ENCODE results near the gene IMPG1. TPM values are rescaled to one million over a fixed set of nuclear protein-coding genes. Genes with fewer than 3 reads are reported as not detected.

IMPG1 gene
- total and polyA plus RNA-seq, 2 of the 8 experiments (the other 6 are each of a cell fraction or from before 2014, with no cell fraction given): 0.02 TPM; not detected in 1

DNA sequence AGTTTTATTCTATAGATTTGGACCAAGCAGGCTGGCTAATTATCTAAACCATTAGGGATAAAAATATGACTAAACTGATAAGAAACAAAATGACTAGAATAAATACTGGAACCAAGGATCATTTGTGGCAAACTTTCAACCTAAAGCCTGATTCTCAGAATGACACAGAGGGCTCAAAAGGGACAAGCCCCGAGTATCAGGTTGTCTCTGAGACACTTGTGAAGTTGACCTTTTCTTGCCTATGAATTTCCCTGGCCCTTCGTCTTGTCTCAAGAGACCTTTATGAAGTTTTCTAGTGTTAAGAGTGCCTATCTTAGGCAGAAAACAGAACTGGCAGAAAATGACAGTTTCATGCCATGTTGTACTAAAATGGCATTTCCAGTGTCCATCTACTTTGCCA is 68.3 kb downstream of the IMPG1 start:
- Histone ChIP-seq H4K5ac (ENCODE audit: insufficient read length, low read depth, low read length) (no peak overlapping the region), H3K79me1 (ENCODE audit: low read depth, low read length) (no peaks in the 10 kb centered on the region), H3K27ac (ENCODE audit: low read depth, low read length) (no peak overlapping the region), H4K20me1 (replicated peaks in 1 of 2; ENCODE audit: control insufficient read depth in 1 of 2, insufficient read depth in 2 of 2, low read length in 2 of 2) (no peaks in the 10 kb centered on the region), H2BK15ac (ENCODE audit: low read length) (no peak overlapping the region), H3K36me3 (ENCODE audit: control insufficient read depth in 2 of 4, insufficient read depth in 4 of 4, low read length in 3 of 4) (no peaks in the 10 kb centered on the region), H3K4me3 (ENCODE audit: extremely low read depth in 1 of 4, insufficient read depth in 2 of 4, low read depth in 3 of 4, low read length in 4 of 4) (no peak overlapping the region), H3K14ac (ENCODE audit: insufficient read length) (no peak overlapping the region), H3K23ac (ENCODE audit: insufficient read length) (no peak overlapping the region), H3K23me2 (ENCODE audit: low read depth, low read length) (no peaks in the 10 kb centered on the region), H3K56ac (replicated peaks; ENCODE audit: insufficient read length, low read depth, low read length) (no peak overlapping the region), H2BK20ac (ENCODE audit: low read length) (no peak overlapping the region), H2AK5ac (ENCODE audit: low read depth, low read length) (no peak overlapping the region), H3K9ac (replicated peaks in 1 of 4; ENCODE audit: extremely low read depth in 1 of 4, low read depth in 3 of 4, low read length in 3 of 4) (no peak overlapping the region), H2BK12ac (ENCODE audit: low read depth, low read length) (no peak overlapping the region), H2BK120ac (replicated peaks; ENCODE audit: low read depth, low read length) (no peak overlapping the region), H3K9me3 (ENCODE audit: insufficient read depth in 2 of 2, low read depth in 1 of 2, low read length in 1 of 2) (no peaks in the 10 kb centered on the region), H3K4me1 (replicated peaks in 1 of 4; ENCODE audit: control insufficient read depth in 3 of 4, insufficient read depth in 4 of 4, low read length in 3 of 4) (no peaks in the 10 kb centered on the region), H4K8ac (ENCODE audit: extremely low read depth, insufficient read depth, low read length) (no peak overlapping the region), H3K4ac (replicated peaks; ENCODE audit: insufficient read length, low read depth, low read length) (no peak overlapping the region), H2AFZ (ENCODE audit: low read length) (no peak overlapping the region), H3K18ac (ENCODE audit: extremely low read depth, low read length) (no peak overlapping the region), H2BK5ac (ENCODE audit: low read depth, low read length) (no peak overlapping the region), H3K27me3 (replicated peaks in 1 of 4; ENCODE audit: control insufficient read depth in 3 of 4, extremely low read depth in 1 of 4, insufficient read depth in 3 of 4, low read length in 3 of 4) (no peaks in the 10 kb centered on the region), H4K91ac (replicated peaks; ENCODE audit: insufficient read length, low read length) (no peak overlapping the region), H3K79me2 (ENCODE audit: control insufficient read depth in 1 of 2, insufficient read depth in 2 of 2, low read length in 2 of 2) (no peaks in the 10 kb centered on the region), H3K4me2 (ENCODE audit: insufficient read depth in 1 of 2, low read depth in 2 of 2, low read length in 2 of 2) (no peak overlapping the region)
- FAIRE-seq (no peak), DNase-seq (ENCODE audit: low read depth in 1 of 2, low spot score in 2 of 2) (no peak)
- POLR2A ChIA-PET (ENCODE audit: partially characterized antibody): no interaction called here
- TF ChIP-seq FOSL1 (IDR thresholded peaks at IDR 0.05; ENCODE audit: insufficient read depth, low read depth, low read length) (no peak), CTBP2 (IDR thresholded peaks at IDR 0.05; ENCODE audit: borderline replicate concordance, insufficient read depth, insufficient read length, low read length) (no peak), PHF8 (conservative IDR thresholded peaks at IDR 0.05; ENCODE audit: low read depth, low read length) (no peak)
- CTCF ChIA-PET (ENCODE audit: partially characterized antibody): no interaction called here
- WGBS, 2 experiments (ENCODE audit: extremely low coverage in 1 of 2, insufficient coverage in 1 of 2, insufficient read length in 1 of 2, insufficient replicate concordance in 2 of 2, low coverage in 1 of 2, low lambda C conversion rate in 2 of 2, missing lambda C conversion rate in 1 of 2): 97% methylated on average over 2 of the region's 2 CpGs; no CpG with 5 or more reads in 1 of the 2 experiments
